Gastroesophageal sphincter (tissue), 3 donors: ENCODE results near the gene PRODH.

Source experiments
- CTCF ChIP-seq, 4 experiments: fragments of 200-600 bp in 2 of 4; fragments of 450-650 bp in 2 of 4; sonication (generic) in 1 of 4; IDR thresholded peaks; one replicate each; pipeline ENCODE4 v1.5.1; 2017 to 2019; ENCODE audit warnings: antibody characterized with exemption in 4 of 4, mild to moderate bottlenecking in 2 of 4, moderate library complexity in 2 of 4
- EP300 ChIP-seq: sonication (generic); formaldehyde crosslinking; IDR thresholded peaks from one replicate; pipeline ENCODE4 v1.6.1; 2017; ENCODE audit warnings: antibody characterized with exemption, mild to moderate bottlenecking
- POLR2A ChIP-seq, 2 donors: fragments of 450-650 bp; IDR thresholded peaks; one replicate each; pipeline ENCODE4 v1.6.1; 2017; ENCODE audit warnings: antibody characterized with exemption in 2 of 2, mild to moderate bottlenecking in 2 of 2, moderate library complexity in 1 of 2
- POLR2AphosphoS5 ChIP-seq: sonication (generic); formaldehyde crosslinking; IDR thresholded peaks from one replicate; pipeline ENCODE4 v1.6.1; 2017; ENCODE audit warnings: antibody characterized with exemption

- TF ChIP-seq CTCF (IDR thresholded peaks at IDR 0.05) (no peak), POLR2AphosphoS5 (no peak), POLR2A (IDR thresholded peaks at IDR 0.05) (no peak), EP300 (no peak)
Measured at GRCh38 chr22:18978506-18978905, 42.4 kb upstream of the PRODH start.
